GM12864 (cell line): ENCODE results near the gene SCYL2.

ENCODE experiments used
- DNase-seq: peaks from one replicate; pipeline ENCODE4 v3.0.0-alpha.2; 2011; ENCODE audit warnings: low read depth
- H3K4me3 ChIP-seq: 2 replicates; pipeline ENCODE4 v1.5.1; 2011; ENCODE audit warnings: mild to moderate bottlenecking, low read depth, low read length, control low read depth
- TF ChIP-seq, protein P1 (sequence below): IDR thresholded peaks from 2 replicates; pipeline ENCODE4 v1.5.1; 2011; ENCODE audit warnings: low read depth, mild to moderate bottlenecking, moderate library complexity, low read length, control low read depth, inconsistent platforms; ENCODE audit errors: missing control alignments

SCYL2 gene

DNA sequence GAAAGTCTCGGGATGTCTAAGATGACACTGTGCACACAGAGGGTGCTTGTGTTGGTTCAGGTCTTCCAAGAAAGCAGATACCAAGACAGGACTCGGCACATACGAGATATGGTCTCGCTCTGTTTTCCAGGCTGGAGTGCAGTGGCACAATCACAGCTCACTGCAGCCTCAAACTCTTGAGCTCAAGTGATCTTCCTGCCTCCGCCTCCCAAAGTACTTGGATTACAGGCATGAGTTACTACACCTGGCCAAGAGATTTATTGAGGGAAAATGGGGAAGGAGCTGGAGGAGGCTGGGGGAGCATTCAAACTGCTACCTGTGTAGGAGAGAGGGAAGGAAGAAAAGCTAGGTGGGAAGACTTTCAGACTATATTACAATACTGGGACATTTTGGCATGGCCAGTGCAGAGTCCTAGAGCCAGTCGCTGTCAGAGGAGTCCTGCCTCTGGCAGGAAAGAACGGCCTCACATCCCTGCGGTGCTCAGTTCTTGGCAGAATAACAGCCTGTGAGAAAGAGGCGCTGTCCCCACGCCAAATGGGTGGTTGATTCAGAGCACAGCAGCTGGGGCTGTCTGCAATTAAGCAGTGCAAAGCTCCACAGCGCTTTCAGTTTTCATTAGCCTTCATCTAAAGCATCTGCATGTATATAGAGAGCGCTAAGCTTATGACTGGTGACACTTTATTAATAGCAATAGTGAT is 108.2 kb downstream of the SCYL2 start:
- DNase-seq = no peak
- no peak overlapping the region for H3K4me3 ChIP-seq
- TF ChIP-seq, protein P1, sequence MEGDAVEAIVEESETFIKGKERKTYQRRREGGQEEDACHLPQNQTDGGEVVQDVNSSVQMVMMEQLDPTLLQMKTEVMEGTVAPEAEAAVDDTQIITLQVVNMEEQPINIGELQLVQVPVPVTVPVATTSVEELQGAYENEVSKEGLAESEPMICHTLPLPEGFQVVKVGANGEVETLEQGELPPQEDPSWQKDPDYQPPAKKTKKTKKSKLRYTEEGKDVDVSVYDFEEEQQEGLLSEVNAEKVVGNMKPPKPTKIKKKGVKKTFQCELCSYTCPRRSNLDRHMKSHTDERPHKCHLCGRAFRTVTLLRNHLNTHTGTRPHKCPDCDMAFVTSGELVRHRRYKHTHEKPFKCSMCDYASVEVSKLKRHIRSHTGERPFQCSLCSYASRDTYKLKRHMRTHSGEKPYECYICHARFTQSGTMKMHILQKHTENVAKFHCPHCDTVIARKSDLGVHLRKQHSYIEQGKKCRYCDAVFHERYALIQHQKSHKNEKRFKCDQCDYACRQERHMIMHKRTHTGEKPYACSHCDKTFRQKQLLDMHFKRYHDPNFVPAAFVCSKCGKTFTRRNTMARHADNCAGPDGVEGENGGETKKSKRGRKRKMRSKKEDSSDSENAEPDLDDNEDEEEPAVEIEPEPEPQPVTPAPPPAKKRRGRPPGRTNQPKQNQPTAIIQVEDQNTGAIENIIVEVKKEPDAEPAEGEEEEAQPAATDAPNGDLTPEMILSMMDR = no peak

GRCh38 chr12:100376161-100376560 is 109.2 kb downstream of the SCYL2 start:
- no peak for DNase-seq
- TF ChIP-seq, protein P1 = no peak
- H3K4me3 ChIP-seq = no peak overlapping the region

DNA sequence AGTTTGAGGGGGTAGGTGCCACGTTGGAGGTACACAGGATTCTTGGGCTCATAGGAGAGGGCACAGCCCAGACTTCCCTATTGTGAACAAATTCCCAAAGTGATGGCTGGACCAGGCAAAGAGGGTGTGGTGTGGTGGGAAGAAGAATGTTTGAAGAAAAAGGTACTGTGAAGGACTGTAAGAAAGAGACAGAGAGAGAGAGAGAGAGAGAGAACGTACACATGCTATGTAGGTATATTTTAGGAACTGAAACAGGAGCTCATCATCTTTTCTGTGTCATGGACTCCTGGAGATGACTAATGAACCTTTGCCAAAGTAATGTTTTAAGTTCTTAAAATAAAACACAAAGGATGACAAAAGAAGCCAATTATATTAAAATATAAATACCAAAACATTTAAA is 114.4 kb downstream of the SCYL2 start:
- TF ChIP-seq, protein P1 = no peak
- DNase-seq = no peak
- no peak overlapping the region for H3K4me3 ChIP-seq

GRCh38 chr12:100382338-100382737 is 115.4 kb downstream of the SCYL2 start:
- TF ChIP-seq, protein P1 = no peak

DNA sequence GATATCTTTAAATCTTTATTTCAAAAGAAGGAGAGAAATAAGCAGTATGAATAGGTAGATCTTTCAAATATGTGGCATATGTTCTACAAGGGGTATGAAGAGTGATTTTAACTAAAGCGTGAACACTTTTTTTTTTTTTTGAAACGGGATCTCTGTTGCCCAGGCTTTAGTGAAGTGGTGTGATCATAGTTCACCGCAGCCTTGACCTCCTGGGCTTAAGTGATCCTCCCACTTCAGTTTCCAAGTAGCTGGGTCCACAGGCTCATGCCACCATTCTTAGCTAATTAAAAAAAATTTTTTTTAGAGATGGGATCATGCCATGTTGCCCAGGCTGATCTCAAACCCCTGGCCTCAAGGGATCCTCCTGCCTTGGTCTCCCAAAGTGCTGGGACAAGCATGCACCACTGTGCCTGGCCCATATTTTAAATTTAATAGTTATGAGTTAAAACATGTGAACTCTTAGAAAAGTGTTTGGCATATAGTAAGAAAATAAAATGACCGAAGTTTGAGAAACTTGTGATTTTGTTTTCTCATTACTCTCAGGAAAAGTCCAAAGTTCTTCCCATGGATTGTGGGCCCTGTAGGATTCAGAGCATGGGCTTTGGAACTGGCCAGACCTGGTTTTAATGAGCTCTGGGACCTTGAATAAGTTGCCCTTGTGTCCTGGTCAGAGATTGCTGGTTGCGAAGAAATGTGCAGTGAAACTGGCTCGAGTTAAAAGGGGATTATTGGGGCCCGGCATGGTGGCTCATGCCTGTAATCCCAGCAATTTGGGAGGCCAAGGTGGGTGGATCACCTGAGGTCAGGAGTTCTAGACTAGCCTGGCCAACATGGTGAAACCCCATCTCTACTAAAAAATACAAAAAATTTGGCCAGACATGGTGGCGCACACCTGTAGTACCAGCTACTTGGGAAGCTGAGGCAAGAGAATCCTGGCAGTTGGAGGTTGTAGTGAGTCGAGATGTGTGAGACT is 116.9 kb downstream of the SCYL2 start:
- TF ChIP-seq, protein P1 = no peak
- H3K4me3 ChIP-seq = no peak overlapping the region
- DNase-seq = no peak

More at GRCh38 chr12:100382338-100382737, 115.4 kb downstream of the SCYL2 start:
- DNase-seq = no peak
- no peak overlapping the region for H3K4me3 ChIP-seq

- no peak overlapping the region for H3K4me3 ChIP-seq
- no peak for DNase-seq
- TF ChIP-seq, protein P1 = no peak
Observed at GRCh38 chr12:100384559-100384935, 117.6 kb downstream of the SCYL2 start.
